GM12878 (cell line): ENCODE results near the gene MATN1. TPM values are rescaled to one million over a fixed set of nuclear protein-coding genes. Genes with fewer than 3 reads are reported as not detected.
A peak's percentile ranks its signal among the peaks of the same experiment; 100 is the strongest.

Experiments
- BACH1 ChIP-seq: fragments of 450-650 bp; IDR thresholded peaks from 2 replicates; pipeline ENCODE4 v1.6.1; 2017; ENCODE audit warnings: mild to moderate bottlenecking, borderline replicate concordance
- CHD2 ChIP-seq: IDR thresholded peaks from 2 replicates; pipeline ENCODE4 v1.6.1; 2011; ENCODE audit warnings: low read depth, low read length, improper control_type of control experiment, borderline replicate concordance
- GABPA ChIP-seq: IDR thresholded peaks from 2 replicates; pipeline ENCODE4 v1.6.1; 2014; ENCODE audit warnings: antibody characterized with exemption, low read depth, mild to moderate bottlenecking, inconsistent platforms
- GATAD2B ChIP-seq: fragments of 450-650 bp; conservative IDR thresholded peaks from 2 replicates; pipeline ENCODE4 v1.6.1; 2017; ENCODE audit warnings: low read depth, mild to moderate bottlenecking, moderate library complexity
- IKZF2 ChIP-seq, 2 experiments: fragments of 450-650 bp; IDR thresholded peaks; 2 replicates each; pipeline ENCODE4 v1.6.1; 2017; ENCODE audit warnings: mild to moderate bottlenecking in 2 of 2, moderate library complexity in 2 of 2
- PAX5 ChIP-seq: IDR thresholded peaks from 2 replicates; pipeline ENCODE4 v1.6.1; 2011; ENCODE audit warnings: low read depth, low read length, borderline replicate concordance
- PML ChIP-seq: IDR thresholded peaks from 2 replicates; pipeline ENCODE4 v1.6.1; 2012; ENCODE audit warnings: low read length, inconsistent platforms
- SMC3 ChIP-seq: IDR thresholded peaks from 2 replicates; pipeline ENCODE4 v1.6.1; 2011; ENCODE audit warnings: low read length, improper control_type of control experiment, borderline replicate concordance
- YY1 ChIP-seq: IDR thresholded peaks from 2 replicates; pipeline ENCODE4 v1.6.1; 2011; ENCODE audit warnings: low read depth, mild to moderate bottlenecking, low read length
- polyA plus RNA-seq, 11 experiments: library from polyadenylated mRNA; depleted of rRNA in 4 of 11; unstranded in 6 of 11; stranded (reverse) in 5 of 11; fragments of >200 nt; fragmentation: Nextera tagmentation in 4 of 11; fragmentation: Illumina TruSeq in 1 of 11; extraction: Ambion mirVana in 4 of 11; extraction: Trizol in 1 of 11; gene quantifications; 1 replicate in 1 of 11; 2 replicates in 10 of 11; pipeline versions ENCODE4 v1.2.1 to v1.2.3, GENCODE V29; 2011 to 2016; ENCODE audit warnings: inconsistent platforms in 2 of 11, missing spikeins in 2 of 11, low read depth in 1 of 11
- total RNA-seq, 4 experiments: library from RNA; depleted of rRNA in 3 of 4; stranded (reverse); fragments of >200 nt in 3 of 4; fragmentation: Illumina TruSeq in 1 of 4; extraction: Trizol in 1 of 4; gene quantifications; 2 replicates each; pipeline versions ENCODE4 v1.2.1 to v1.2.3, GENCODE V29; 2013 to 2021
- TF ChIP-seq, protein P1 (sequence below): IDR thresholded peaks from 2 replicates; pipeline ENCODE4 v1.6.1; 2012; ENCODE audit warnings: improper control_type of control experiment, low read depth, low read length; ENCODE audit not compliant: insufficient replicate concordance
- TF ChIP-seq, protein P2 (sequence below): fragments of 450-650 bp; IDR thresholded peaks from 2 replicates; pipeline ENCODE4 v1.6.1; 2017; ENCODE audit warnings: mild to moderate bottlenecking, moderate library complexity

The MATN1 gene
- total and polyA plus RNA-seq, 10 of the 15 experiments (the other 5 are each of a cell fraction or from before 2014, with no cell fraction given), result 0.04 to 0.50 (median 0.10) TPM; not detected in 1

- TF ChIP-seq, protein P1, sequence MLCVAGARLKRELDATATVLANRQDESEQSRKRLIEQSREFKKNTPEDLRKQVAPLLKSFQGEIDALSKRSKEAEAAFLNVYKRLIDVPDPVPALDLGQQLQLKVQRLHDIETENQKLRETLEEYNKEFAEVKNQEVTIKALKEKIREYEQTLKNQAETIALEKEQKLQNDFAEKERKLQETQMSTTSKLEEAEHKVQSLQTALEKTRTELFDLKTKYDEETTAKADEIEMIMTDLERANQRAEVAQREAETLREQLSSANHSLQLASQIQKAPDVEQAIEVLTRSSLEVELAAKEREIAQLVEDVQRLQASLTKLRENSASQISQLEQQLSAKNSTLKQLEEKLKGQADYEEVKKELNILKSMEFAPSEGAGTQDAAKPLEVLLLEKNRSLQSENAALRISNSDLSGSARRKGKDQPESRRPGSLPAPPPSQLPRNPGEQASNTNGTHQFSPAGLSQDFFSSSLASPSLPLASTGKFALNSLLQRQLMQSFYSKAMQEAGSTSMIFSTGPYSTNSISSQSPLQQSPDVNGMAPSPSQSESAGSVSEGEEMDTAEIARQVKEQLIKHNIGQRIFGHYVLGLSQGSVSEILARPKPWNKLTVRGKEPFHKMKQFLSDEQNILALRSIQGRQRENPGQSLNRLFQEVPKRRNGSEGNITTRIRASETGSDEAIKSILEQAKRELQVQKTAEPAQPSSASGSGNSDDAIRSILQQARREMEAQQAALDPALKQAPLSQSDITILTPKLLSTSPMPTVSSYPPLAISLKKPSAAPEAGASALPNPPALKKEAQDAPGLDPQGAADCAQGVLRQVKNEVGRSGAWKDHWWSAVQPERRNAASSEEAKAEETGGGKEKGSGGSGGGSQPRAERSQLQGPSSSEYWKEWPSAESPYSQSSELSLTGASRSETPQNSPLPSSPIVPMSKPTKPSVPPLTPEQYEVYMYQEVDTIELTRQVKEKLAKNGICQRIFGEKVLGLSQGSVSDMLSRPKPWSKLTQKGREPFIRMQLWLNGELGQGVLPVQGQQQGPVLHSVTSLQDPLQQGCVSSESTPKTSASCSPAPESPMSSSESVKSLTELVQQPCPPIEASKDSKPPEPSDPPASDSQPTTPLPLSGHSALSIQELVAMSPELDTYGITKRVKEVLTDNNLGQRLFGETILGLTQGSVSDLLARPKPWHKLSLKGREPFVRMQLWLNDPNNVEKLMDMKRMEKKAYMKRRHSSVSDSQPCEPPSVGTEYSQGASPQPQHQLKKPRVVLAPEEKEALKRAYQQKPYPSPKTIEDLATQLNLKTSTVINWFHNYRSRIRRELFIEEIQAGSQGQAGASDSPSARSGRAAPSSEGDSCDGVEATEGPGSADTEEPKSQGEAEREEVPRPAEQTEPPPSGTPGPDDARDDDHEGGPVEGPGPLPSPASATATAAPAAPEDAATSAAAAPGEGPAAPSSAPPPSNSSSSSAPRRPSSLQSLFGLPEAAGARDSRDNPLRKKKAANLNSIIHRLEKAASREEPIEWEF, result no peak
- TF ChIP-seq PML (no peak), YY1 (peak; percentile 86), CHD2 (peak; percentile 83), BACH1 (no peak), GATAD2B (0 out of 2 replicates have a peak, but pooled peaks have one; percentile 27), PAX5 (no peak), SMC3 (peak; percentile 87), IKZF2 (IDR thresholded peaks at IDR 0.05) (no peak), GABPA (no peak)
- TF ChIP-seq, protein P2, sequence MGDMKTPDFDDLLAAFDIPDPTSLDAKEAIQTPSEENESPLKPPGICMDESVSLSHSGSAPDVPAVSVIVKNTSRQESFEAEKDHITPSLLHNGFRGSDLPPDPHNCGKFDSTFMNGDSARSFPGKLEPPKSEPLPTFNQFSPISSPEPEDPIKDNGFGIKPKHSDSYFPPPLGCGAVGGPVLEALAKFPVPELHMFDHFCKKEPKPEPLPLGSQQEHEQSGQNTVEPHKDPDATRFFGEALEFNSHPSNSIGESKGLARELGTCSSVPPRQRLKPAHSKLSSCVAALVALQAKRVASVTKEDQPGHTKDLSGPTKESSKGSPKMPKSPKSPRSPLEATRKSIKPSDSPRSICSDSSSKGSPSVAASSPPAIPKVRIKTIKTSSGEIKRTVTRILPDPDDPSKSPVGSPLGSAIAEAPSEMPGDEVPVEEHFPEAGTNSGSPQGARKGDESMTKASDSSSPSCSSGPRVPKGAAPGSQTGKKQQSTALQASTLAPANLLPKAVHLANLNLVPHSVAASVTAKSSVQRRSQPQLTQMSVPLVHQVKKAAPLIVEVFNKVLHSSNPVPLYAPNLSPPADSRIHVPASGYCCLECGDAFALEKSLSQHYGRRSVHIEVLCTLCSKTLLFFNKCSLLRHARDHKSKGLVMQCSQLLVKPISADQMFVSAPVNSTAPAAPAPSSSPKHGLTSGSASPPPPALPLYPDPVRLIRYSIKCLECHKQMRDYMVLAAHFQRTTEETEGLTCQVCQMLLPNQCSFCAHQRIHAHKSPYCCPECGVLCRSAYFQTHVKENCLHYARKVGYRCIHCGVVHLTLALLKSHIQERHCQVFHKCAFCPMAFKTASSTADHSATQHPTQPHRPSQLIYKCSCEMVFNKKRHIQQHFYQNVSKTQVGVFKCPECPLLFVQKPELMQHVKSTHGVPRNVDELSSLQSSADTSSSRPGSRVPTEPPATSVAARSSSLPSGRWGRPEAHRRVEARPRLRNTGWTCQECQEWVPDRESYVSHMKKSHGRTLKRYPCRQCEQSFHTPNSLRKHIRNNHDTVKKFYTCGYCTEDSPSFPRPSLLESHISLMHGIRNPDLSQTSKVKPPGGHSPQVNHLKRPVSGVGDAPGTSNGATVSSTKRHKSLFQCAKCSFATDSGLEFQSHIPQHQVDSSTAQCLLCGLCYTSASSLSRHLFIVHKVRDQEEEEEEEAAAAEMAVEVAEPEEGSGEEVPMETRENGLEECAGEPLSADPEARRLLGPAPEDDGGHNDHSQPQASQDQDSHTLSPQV, result peak; percentile 68; the same call in 1 of the 2 replicates
- TF ChIP-seq, all 136 proteins: peak for 10
Measured at GRCh38 chr1:30707412-30708360, 15.7 kb downstream of the MATN1 start (continued).
